DOHH2 (cell line): ENCODE measurements around the gene TIGIT.

ENCODE experiments used
- H3F3A ChIP-seq: fragments of 200-600 bp; sonication (generic), shearing (Covaris generic); 2 replicates; pipeline ENCODE4 v1.6.0; 2016; ENCODE audit warnings: antibody characterized with exemption, mild to moderate bottlenecking; ENCODE audit not compliant: control insufficient read depth, insufficient read depth
- H3K27ac ChIP-seq: fragments of 200-600 bp; sonication (generic); 2 replicates; pipeline ENCODE4 v1.5.1; 2014; ENCODE audit warnings: low read depth, mild to moderate bottlenecking, low read length, moderate library complexity
- H3K27me3 ChIP-seq: fragments of 200-600 bp; sonication (generic); 2 replicates; pipeline ENCODE4 v1.6.1; 2014; ENCODE audit warnings: mild to moderate bottlenecking, low read length, mixed read lengths; ENCODE audit not compliant: control insufficient read depth
- H3K36me3 ChIP-seq: fragments of 200-600 bp; sonication (generic); 2 replicates; pipeline ENCODE4 v1.6.1; 2014; ENCODE audit warnings: mild to moderate bottlenecking, low read length, moderate library complexity, mixed read lengths; ENCODE audit not compliant: control insufficient read depth
- H3K4me1 ChIP-seq: fragments of 200-600 bp; sonication (generic); 2 replicates; pipeline ENCODE4 v1.6.1; 2014; ENCODE audit warnings: mild to moderate bottlenecking, low read length, mixed read lengths; ENCODE audit not compliant: control insufficient read depth
- H3K4me2 ChIP-seq: fragments of 200-600 bp; sonication (generic); 2 replicates; pipeline ENCODE4 v1.6.0; 2014; ENCODE audit warnings: mild to moderate bottlenecking, low read length, moderate library complexity
- H3K4me3 ChIP-seq: fragments of 200-600 bp; sonication (generic); 2 replicates; pipeline ENCODE4 v1.5.1; 2014; ENCODE audit warnings: mild to moderate bottlenecking, low read length, mixed read lengths
- H3K79me2 ChIP-seq: fragments of 200-600 bp; sonication (generic); 2 replicates; pipeline ENCODE4 v1.6.1; 2014; ENCODE audit warnings: mild to moderate bottlenecking, low read length, mixed read lengths; ENCODE audit not compliant: control insufficient read depth
- H3K9me2 ChIP-seq: fragments of 200-600 bp; sonication (generic); replicated peaks from 2 replicates; pipeline ENCODE4 v1.6.1; 2014; ENCODE audit warnings: mild to moderate bottlenecking, low read length, mixed read lengths; ENCODE audit not compliant: control insufficient read depth
- H3K9me3 ChIP-seq: fragments of 200-600 bp; sonication (generic); 2 replicates; pipeline ENCODE4 v1.6.1; 2014; ENCODE audit warnings: antibody characterized with exemption, low read length, mixed read lengths; ENCODE audit not compliant: control insufficient read depth, insufficient read depth
- H4K20me1 ChIP-seq: fragments of 200-600 bp; sonication (generic); 2 replicates; pipeline ENCODE4 v1.6.0; 2014; ENCODE audit warnings: low read depth, mild to moderate bottlenecking, antibody characterized with exemption, low read length, moderate library complexity; ENCODE audit not compliant: control insufficient read depth, insufficient read depth
- EZH2phosphoT487 ChIP-seq: fragments of 200-600 bp; sonication (generic); IDR thresholded peaks from 2 replicates; pipeline ENCODE4 v1.6.1; 2017; ENCODE audit warnings: borderline replicate concordance, mild to moderate bottlenecking, antibody characterized with exemption, low read length, moderate library complexity, mixed read lengths
- TF ChIP-seq, protein P1 (sequence below): fragments of 200-600 bp; sonication (generic); IDR thresholded peaks from one replicate; pipeline ENCODE4 v1.5.1; 2014; ENCODE audit warnings: antibody characterized with exemption, mild to moderate bottlenecking, low read depth, low read length; ENCODE audit not compliant: poor library complexity, severe bottlenecking

TIGIT gene

GRCh38 chr3:114344492-114344891 is 50.7 kb downstream of the TIGIT start:
- Histone ChIP-seq H3K4me2 (no peak overlapping the region), H3K9me3 (no peaks in the 10 kb centered on the region)

GRCh38 chr3:114350271-114350670 is 56.4 kb downstream of the TIGIT start:
- TF ChIP-seq EZH2phosphoT487 = no peak
- TF ChIP-seq, protein P1, sequence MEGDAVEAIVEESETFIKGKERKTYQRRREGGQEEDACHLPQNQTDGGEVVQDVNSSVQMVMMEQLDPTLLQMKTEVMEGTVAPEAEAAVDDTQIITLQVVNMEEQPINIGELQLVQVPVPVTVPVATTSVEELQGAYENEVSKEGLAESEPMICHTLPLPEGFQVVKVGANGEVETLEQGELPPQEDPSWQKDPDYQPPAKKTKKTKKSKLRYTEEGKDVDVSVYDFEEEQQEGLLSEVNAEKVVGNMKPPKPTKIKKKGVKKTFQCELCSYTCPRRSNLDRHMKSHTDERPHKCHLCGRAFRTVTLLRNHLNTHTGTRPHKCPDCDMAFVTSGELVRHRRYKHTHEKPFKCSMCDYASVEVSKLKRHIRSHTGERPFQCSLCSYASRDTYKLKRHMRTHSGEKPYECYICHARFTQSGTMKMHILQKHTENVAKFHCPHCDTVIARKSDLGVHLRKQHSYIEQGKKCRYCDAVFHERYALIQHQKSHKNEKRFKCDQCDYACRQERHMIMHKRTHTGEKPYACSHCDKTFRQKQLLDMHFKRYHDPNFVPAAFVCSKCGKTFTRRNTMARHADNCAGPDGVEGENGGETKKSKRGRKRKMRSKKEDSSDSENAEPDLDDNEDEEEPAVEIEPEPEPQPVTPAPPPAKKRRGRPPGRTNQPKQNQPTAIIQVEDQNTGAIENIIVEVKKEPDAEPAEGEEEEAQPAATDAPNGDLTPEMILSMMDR = no peak
- H3K4me3 ChIP-seq = no peak overlapping the region
- no peak overlapping the region for H3K27ac ChIP-seq
- H3K27me3 ChIP-seq = no peaks in the 10 kb centered on the region
- no peak overlapping the region for H3K4me2 ChIP-seq
- H3K9me2 ChIP-seq = no peaks in the 10 kb centered on the region
- H3K79me2 ChIP-seq = no peaks in the 10 kb centered on the region
- no peaks in the 10 kb centered on the region for H3K9me3 ChIP-seq
- no peaks in the 10 kb centered on the region for H4K20me1 ChIP-seq
- H3K36me3 ChIP-seq = peaks cover 29% of the 10 kb centered on the region
- no peaks in the 10 kb centered on the region for H3F3A ChIP-seq
- no peaks in the 10 kb centered on the region for H3K4me1 ChIP-seq

More at GRCh38 chr3:114344492-114344891, 50.7 kb downstream of the TIGIT start:
- Histone ChIP-seq H3K79me2 (no peaks in the 10 kb centered on the region), H3K4me3 (no peak overlapping the region), H3F3A (no peaks in the 10 kb centered on the region), H3K4me1 (no peaks in the 10 kb centered on the region), H3K9me2 (no peaks in the 10 kb centered on the region), H3K36me3 (peaks cover 7% of the 10 kb centered on the region), H4K20me1 (no peaks in the 10 kb centered on the region), H3K27me3 (no peaks in the 10 kb centered on the region), H3K27ac (no peak overlapping the region)
- TF ChIP-seq, protein P1 = no peak
- TF ChIP-seq EZH2phosphoT487 = no peak

GRCh38 chr3:114350690-114351089 is 56.9 kb downstream of the TIGIT start:
- no peaks in the 10 kb centered on the region for H3K27me3 ChIP-seq
- peaks cover 29% of the 10 kb centered on the region for H3K36me3 ChIP-seq
- H3K4me1 ChIP-seq = no peaks in the 10 kb centered on the region
- H3K79me2 ChIP-seq = no peaks in the 10 kb centered on the region
- H3K27ac ChIP-seq = no peak overlapping the region
- H3K9me3 ChIP-seq = no peaks in the 10 kb centered on the region
- no peaks in the 10 kb centered on the region for H4K20me1 ChIP-seq
- no peak overlapping the region for H3K4me3 ChIP-seq
- H3K4me2 ChIP-seq = no peak overlapping the region
- no peaks in the 10 kb centered on the region for H3F3A ChIP-seq
- TF ChIP-seq, protein P1 = no peak
- TF ChIP-seq EZH2phosphoT487 = no peak
- H3K9me2 ChIP-seq = no peaks in the 10 kb centered on the region
